ENCODE measurements around the gene ZKSCAN5. TPM values are rescaled to one million over a fixed set of nuclear protein-coding genes. Genes with fewer than 3 reads are reported as not detected.

The ZKSCAN5 gene
- total RNA-seq, 1 donor from 2014 or later: 12.1 TPM

GRCh38 chr7:99478464-99479440, 25.7 kb upstream of the ZKSCAN5 start:
- Mint-ChIP-seq H3K4me1 (ENCODE audit: unreplicated experiment) (peaks cover 17% of the 10 kb centered on the region), H3K36me3 (ENCODE audit: unreplicated experiment) (peaks cover 13% of the 10 kb centered on the region), H3K4me3 (ENCODE audit: unreplicated experiment) (no peak overlapping the region), H3K9me3 (ENCODE audit: unreplicated experiment) (no peaks in the 10 kb centered on the region), H3K27ac (ENCODE audit: unreplicated experiment) (peak overlapping the region; percentile 31), H3K27me3 (ENCODE audit: unreplicated experiment) (no peaks in the 10 kb centered on the region)
- DNase-seq (ENCODE audit: extremely low spot score, unreplicated experiment): no peak
- TF ChIP-seq, protein P1, sequence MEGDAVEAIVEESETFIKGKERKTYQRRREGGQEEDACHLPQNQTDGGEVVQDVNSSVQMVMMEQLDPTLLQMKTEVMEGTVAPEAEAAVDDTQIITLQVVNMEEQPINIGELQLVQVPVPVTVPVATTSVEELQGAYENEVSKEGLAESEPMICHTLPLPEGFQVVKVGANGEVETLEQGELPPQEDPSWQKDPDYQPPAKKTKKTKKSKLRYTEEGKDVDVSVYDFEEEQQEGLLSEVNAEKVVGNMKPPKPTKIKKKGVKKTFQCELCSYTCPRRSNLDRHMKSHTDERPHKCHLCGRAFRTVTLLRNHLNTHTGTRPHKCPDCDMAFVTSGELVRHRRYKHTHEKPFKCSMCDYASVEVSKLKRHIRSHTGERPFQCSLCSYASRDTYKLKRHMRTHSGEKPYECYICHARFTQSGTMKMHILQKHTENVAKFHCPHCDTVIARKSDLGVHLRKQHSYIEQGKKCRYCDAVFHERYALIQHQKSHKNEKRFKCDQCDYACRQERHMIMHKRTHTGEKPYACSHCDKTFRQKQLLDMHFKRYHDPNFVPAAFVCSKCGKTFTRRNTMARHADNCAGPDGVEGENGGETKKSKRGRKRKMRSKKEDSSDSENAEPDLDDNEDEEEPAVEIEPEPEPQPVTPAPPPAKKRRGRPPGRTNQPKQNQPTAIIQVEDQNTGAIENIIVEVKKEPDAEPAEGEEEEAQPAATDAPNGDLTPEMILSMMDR (IDR thresholded peaks at IDR 0.05): no peak

DNA sequence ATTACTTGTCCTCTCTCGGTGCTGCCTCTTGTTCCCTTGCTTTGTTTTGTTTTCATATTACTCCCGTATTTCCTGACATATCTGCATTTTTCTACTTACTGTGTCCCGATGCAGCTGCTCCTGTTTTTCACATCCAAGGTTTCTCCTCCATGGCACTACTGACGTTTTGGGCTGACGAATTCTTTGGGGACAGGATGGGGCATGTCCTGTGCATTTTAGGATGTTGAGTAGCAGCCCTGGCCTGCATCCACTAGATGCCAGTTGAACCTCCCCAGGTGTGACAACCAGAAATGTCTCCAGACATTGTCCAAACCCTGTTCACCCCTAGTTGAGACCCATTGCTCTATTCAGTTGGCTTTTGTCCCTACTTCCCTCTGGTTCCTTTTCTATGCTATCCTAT, 19.4 kb upstream of the ZKSCAN5 start:
- no peaks in the 10 kb centered on the region for H3K27me3 Mint-ChIP-seq (ENCODE audit: unreplicated experiment)
- H3K9me3 Mint-ChIP-seq (ENCODE audit: unreplicated experiment): no peaks in the 10 kb centered on the region
- H3K27ac Mint-ChIP-seq (ENCODE audit: unreplicated experiment): no peak overlapping the region
- H3K36me3 Mint-ChIP-seq (ENCODE audit: unreplicated experiment): peaks cover 15% of the 10 kb centered on the region
- TF ChIP-seq, protein P1 (IDR thresholded peaks at IDR 0.05): no peak
- DNase-seq (ENCODE audit: extremely low spot score, unreplicated experiment): no peak
- H3K4me3 Mint-ChIP-seq (ENCODE audit: unreplicated experiment): no peak overlapping the region
- no peaks in the 10 kb centered on the region for H3K4me1 Mint-ChIP-seq (ENCODE audit: unreplicated experiment)

GRCh38 chr7:99489235-99489634, 15.2 kb upstream of the ZKSCAN5 start:
- Mint-ChIP-seq H3K27me3 (ENCODE audit: unreplicated experiment) (no peaks in the 10 kb centered on the region), H3K9me3 (ENCODE audit: unreplicated experiment) (peaks cover 5% of the 10 kb centered on the region), H3K4me1 (ENCODE audit: unreplicated experiment) (no peaks in the 10 kb centered on the region), H3K27ac (ENCODE audit: unreplicated experiment) (no peak overlapping the region), H3K4me3 (ENCODE audit: unreplicated experiment) (no peak overlapping the region), H3K36me3 (ENCODE audit: unreplicated experiment) (peaks cover 28% of the 10 kb centered on the region)
- TF ChIP-seq, protein P1 (IDR thresholded peaks at IDR 0.05): no peak
- no peak for DNase-seq (ENCODE audit: extremely low spot score, unreplicated experiment)

DNA sequence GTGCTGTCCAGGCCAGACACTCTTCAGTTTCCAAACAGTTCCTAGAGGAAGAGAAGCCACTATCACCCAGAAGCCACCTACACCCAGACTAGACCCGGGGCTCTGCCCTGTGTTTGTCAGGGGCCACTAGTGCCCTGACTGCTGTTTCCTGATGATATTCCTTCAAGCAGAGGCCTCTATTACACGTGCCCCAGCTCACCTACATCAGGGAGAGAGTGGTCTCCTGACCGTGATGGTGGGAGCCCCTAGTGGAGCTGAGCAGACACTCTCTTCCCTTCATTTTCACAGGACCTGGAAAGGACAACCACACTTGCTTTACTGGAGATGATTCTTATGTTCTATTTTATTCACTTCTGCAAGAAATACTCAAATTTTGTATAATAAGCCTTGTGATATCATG, 13.6 kb upstream of the ZKSCAN5 start:
- TF ChIP-seq, protein P1 (IDR thresholded peaks at IDR 0.05): no peak
- Mint-ChIP-seq H3K27me3 (ENCODE audit: unreplicated experiment) (no peaks in the 10 kb centered on the region), H3K4me3 (ENCODE audit: unreplicated experiment) (no peak overlapping the region), H3K9me3 (ENCODE audit: unreplicated experiment) (peaks cover 5% of the 10 kb centered on the region), H3K36me3 (ENCODE audit: unreplicated experiment) (peaks cover 36% of the 10 kb centered on the region), H3K27ac (ENCODE audit: unreplicated experiment) (no peak overlapping the region), H3K4me1 (ENCODE audit: unreplicated experiment) (no peaks in the 10 kb centered on the region)
- no peak for DNase-seq (ENCODE audit: extremely low spot score, unreplicated experiment)

DNA sequence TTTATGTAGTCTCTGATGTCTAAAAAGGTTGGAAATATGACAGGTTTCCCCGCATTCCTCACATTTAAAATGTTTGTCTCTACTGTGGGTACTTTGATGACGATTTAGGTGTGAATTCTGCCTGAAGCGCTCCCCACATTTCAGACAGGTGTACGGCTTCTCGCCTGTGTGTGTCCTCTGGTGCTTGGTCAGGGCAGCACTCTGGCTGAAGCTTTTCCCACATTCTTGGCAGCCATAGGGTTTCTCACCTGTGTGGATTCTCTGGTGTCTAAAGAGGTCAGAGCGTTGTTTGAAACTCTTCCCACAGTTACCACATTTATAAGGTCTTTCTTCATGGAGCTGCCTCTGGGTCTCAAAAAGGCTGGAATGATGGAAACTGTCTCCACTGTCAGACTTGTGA, 10.6 kb upstream of the ZKSCAN5 start:
- Mint-ChIP-seq H3K27me3 (ENCODE audit: unreplicated experiment) (no peaks in the 10 kb centered on the region), H3K9me3 (ENCODE audit: unreplicated experiment) (peaks cover 5% of the 10 kb centered on the region), H3K4me3 (ENCODE audit: unreplicated experiment) (no peak overlapping the region), H3K27ac (ENCODE audit: unreplicated experiment) (no peak overlapping the region), H3K4me1 (ENCODE audit: unreplicated experiment) (peaks cover 14% of the 10 kb centered on the region), H3K36me3 (ENCODE audit: unreplicated experiment) (peaks cover 45% of the 10 kb centered on the region)
- no peak for DNase-seq (ENCODE audit: extremely low spot score, unreplicated experiment)
- TF ChIP-seq, protein P1 (IDR thresholded peaks at IDR 0.05): no peak

Data from osteocyte (in vitro differentiated cells).